Omental fat pad (tissue), 4 donors: ENCODE results near the gene SLC30A5. TPM values are rescaled to one million over a fixed set of nuclear protein-coding genes. Genes with fewer than 3 reads are reported as not detected.
A peak's percentile ranks its signal among the peaks of the same experiment; 100 is the strongest.
"Not testable (repeated sequence)": the region's sequence is repeated elsewhere in the genome, so short reads cannot be mapped to it uniquely, and the experiment has no call there.

ENCODE experiments used
- ATAC-seq: fragments of 150-250 bp; one replicate; pipeline ENCODE4 v1.9.1; 2016; ENCODE audit warnings: mild to moderate bottlenecking, moderate library complexity; ENCODE audit not compliant: low FRiP score
- DNase-seq: peaks from one replicate; pipeline ENCODE4 v3.0.0-alpha.2; 2019; ENCODE audit warnings: low spot score
- CTCF ChIP-seq, 3 donors: fragments of 450-650 bp; IDR thresholded peaks; one replicate each; pipeline ENCODE4 v1.5.1; 2016 to 2017; ENCODE audit warnings: antibody characterized with exemption in 3 of 3, mild to moderate bottlenecking in 3 of 3, moderate library complexity in 2 of 3
- total RNA-seq, 4 donors: library from RNA; depleted of rRNA; stranded (reverse); fragments of >200 nt; gene quantifications; one replicate each; pipeline ENCODE4 v1.1.0, GENCODE V29; 2016

The SLC30A5 gene
- 10 to 100 TPM; 39.1 to 52.6 (median 42.3) TPM for total RNA-seq

DNA sequence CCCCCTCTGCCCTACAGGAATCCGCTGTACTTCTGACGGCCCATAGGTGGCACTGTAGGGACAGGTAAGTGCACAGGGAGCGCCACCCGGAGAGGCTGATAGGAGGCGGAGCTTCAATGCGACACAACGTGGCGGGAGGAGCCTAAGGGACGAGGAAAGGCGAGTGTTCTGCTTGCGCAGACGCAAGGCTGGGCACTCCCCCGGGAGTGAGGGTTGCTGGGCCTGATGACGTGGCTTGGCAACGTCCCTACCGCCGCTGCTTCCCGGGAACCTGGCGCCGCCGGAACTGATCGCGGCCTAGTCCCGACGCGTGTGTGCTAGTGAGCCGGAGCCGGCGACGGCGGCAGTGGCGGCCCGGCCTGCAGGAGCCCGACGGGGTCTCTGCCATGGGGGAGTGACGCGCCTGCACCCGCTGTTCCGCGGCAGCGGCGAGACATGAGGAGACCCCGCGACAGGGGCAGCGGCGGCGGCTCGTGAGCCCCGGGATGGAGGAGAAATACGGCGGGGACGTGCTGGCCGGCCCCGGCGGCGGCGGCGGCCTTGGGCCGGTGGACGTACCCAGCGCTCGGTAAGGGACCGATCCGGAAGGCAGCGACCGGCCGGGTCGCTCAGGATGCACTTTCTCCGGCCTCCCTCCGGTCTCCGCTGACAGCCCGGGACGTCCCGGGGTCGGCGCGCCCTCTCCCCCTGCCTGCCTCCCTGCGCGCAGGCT is at the start of gene SLC30A5:
Gene SLC30A5, plus strand, starts transcription at position 244 of the 712 bp plus-strand sequence. Its CDS starts 242 bp downstream, at position 486.
- TF ChIP-seq CTCF (IDR thresholded peaks at IDR 0.05): peak in 1 of 3 donors; percentile 39
- DNase-seq: peak; percentile 92
- ATAC-seq: peak; percentile 100

- not testable (repeated sequence) for ATAC-seq, DNase-seq
Observed at GRCh38 chr5:69045213-69045612, 48.6 kb upstream of the SLC30A5 start.

- ATAC-seq (no peak), DNase-seq (no peak)
- TF ChIP-seq CTCF (IDR thresholded peaks at IDR 0.05): no peak
Observed at GRCh38 chr5:69046375-69046957, 47.3 kb upstream of the SLC30A5 start.

DNA sequence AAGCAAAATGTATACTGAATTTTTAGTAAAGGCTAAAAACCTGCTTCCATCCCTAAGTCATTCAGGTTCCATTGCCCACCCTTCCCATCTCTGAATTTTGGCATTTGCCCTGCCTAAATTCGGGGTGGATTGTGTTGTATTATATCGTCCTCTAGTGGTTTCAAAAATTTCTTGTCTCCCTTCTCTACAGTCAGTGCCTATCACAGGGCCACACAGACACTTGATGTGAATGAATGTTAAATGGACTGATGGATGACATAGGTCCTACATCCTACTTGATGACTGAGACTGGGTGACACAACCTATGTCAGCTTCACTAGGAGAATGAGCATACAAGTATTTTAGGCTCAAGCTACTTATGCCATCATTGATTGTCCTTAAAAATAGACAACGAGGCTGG is 45.6 kb upstream of the SLC30A5 start:
- DNase-seq (no peak), ATAC-seq (no peak)
- no peak for TF ChIP-seq CTCF (IDR thresholded peaks at IDR 0.05)

DNA sequence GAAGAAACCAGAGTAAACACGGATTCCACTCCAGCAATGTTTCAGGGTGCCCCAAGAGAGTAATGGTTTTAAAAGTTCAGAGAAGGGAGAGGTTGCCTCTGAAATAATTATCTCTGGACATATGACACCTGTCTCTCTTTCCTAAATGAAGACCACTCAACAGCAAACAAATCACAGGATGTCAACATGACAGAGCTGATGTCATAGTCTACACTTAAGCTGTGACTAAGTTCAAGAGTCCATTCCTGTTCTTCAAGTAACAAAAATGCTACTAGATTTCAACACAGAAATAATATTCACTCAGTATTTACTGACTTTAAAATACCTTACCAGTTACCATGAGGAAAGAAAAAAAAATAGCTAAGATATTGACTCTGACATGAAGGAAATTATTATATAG is 44.7 kb upstream of the SLC30A5 start:
- no peak for TF ChIP-seq CTCF (IDR thresholded peaks at IDR 0.05)
- no peak for DNase-seq
- ATAC-seq: no peak

DNA sequence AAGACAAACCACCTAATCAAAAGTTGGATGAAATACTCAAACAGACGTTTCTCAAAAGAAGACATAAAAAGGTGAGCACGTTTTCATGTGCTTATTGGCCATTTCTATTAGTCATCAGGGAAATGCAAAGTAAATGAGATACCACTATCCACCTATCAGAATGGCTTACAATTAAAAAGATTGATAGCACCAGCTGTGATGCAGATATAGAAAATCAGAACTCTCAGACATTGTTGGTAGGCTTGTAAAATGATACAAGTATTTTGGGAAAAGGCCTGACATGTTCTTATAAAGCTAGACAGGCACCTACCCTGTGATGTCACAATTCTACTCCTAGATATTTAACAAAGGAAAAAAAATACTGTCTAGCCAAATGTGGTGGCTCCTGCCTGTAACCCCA is 44.0 kb upstream of the SLC30A5 start:
- no peak for ATAC-seq
- no peak for TF ChIP-seq CTCF (IDR thresholded peaks at IDR 0.05)
- DNase-seq: no peak

DNA sequence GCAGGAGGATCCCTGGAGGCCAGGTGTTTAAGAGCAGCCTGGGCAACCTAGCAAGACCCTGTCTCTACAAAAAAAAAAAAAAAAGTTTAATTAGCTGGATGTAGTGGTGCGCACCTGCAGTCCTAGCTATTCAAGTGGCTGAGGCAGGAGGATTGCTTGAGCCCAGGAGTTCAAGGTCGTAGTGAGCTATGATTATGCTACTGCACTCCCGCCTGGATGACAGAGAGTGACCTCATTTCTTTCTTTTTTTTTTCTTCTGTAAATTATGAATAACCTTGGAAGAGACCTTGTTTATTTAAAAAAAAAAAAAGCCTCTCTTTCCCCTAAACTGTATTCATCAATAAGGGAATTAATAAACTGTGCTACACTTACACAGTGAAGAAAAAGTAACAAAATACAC is 43.6 kb upstream of the SLC30A5 start:
- DNase-seq (no peak), ATAC-seq (no peak)
- TF ChIP-seq CTCF (IDR thresholded peaks at IDR 0.05): no peak
